Prostate gland (tissue), 2 donors: ENCODE data around the gene IGFLR1.

Experiments used
- CTCF ChIP-seq, 4 experiments: fragments of 200-600 bp in 2 of 4; fragments of 450-650 bp in 2 of 4; sonication (generic) in 2 of 4; IDR thresholded peaks; 1 replicate in 3 of 4; 2 replicates in 1 of 4; pipeline ENCODE4 v1.5.1; 2016 to 2019; ENCODE audit warnings: antibody characterized with exemption in 4 of 4, mild to moderate bottlenecking in 2 of 4, moderate library complexity in 2 of 4
- POLR2A ChIP-seq: fragments of 450-650 bp; IDR thresholded peaks from one replicate; pipeline ENCODE4 v1.6.1; 2016; ENCODE audit warnings: antibody characterized with exemption, mild to moderate bottlenecking

- no peak for TF ChIP-seq CTCF (IDR thresholded peaks at IDR 0.05)
- no peak for TF ChIP-seq POLR2A
These were observed 10.9 kb downstream of the IGFLR1 start for GRCh38 chr19:35731353-35731752.
